ENCODE data around the gene RAP1GAP2.

RAP1GAP2 gene

GRCh38 chr17:2906901-2907300 lies 110.7 kb downstream of the RAP1GAP2 start:
- Histone ChIP-seq H3K4me1 (ENCODE audit: control insufficient read depth, insufficient read depth, low read length) (no peaks in the 10 kb centered on the region), H3K4me2 (ENCODE audit: low read length) (no peak overlapping the region), H3K4me3 (ENCODE audit: low read length) (no peak overlapping the region), H3K9ac (ENCODE audit: low read depth, low read length) (no peak overlapping the region), H3K27me3 (ENCODE audit: control insufficient read depth, insufficient read depth, low read length) (no peaks in the 10 kb centered on the region), H3K36me3 (ENCODE audit: insufficient read depth, low read length) (no peaks in the 10 kb centered on the region), H3K9me3 (replicated peaks; ENCODE audit: low read length) (no peaks in the 10 kb centered on the region)

GRCh38 chr17:2909175-2909845 lies 113.1 kb downstream of the RAP1GAP2 start:
- H3K4me2 ChIP-seq (ENCODE audit: low read length), result no peak overlapping the region
- H3K9ac ChIP-seq (ENCODE audit: low read depth, low read length), result no peak overlapping the region
- H3K27me3 ChIP-seq (ENCODE audit: control insufficient read depth, insufficient read depth, low read length), result no peaks in the 10 kb centered on the region
- no peaks in the 10 kb centered on the region for H3K4me1 ChIP-seq (ENCODE audit: control insufficient read depth, insufficient read depth, low read length)
- no peaks in the 10 kb centered on the region for H3K36me3 ChIP-seq (ENCODE audit: insufficient read depth, low read length)
- no peak overlapping the region for H3K4me3 ChIP-seq (ENCODE audit: low read length)
- no peaks in the 10 kb centered on the region for H3K9me3 ChIP-seq (replicated peaks; ENCODE audit: low read length)

- Histone ChIP-seq H3K27me3 (ENCODE audit: control insufficient read depth, insufficient read depth, low read length) (no peaks in the 10 kb centered on the region), H3K4me3 (ENCODE audit: low read length) (no peak overlapping the region), H3K4me2 (ENCODE audit: low read length) (no peak overlapping the region), H3K9me3 (replicated peaks; ENCODE audit: low read length) (no peaks in the 10 kb centered on the region), H3K9ac (ENCODE audit: low read depth, low read length) (no peak overlapping the region), H3K36me3 (ENCODE audit: insufficient read depth, low read length) (no peaks in the 10 kb centered on the region), H3K4me1 (ENCODE audit: control insufficient read depth, insufficient read depth, low read length) (no peaks in the 10 kb centered on the region)
Measured at GRCh38 chr17:2909846-2910234, 113.6 kb downstream of the RAP1GAP2 start.

GRCh38 chr17:2911035-2911754 lies 115.0 kb downstream of the RAP1GAP2 start:
- Histone ChIP-seq H3K4me3 (ENCODE audit: low read length) (no peak overlapping the region), H3K27me3 (ENCODE audit: control insufficient read depth, insufficient read depth, low read length) (no peaks in the 10 kb centered on the region), H3K9ac (ENCODE audit: low read depth, low read length) (no peak overlapping the region), H3K36me3 (ENCODE audit: insufficient read depth, low read length) (no peaks in the 10 kb centered on the region), H3K4me1 (ENCODE audit: control insufficient read depth, insufficient read depth, low read length) (no peaks in the 10 kb centered on the region), H3K4me2 (ENCODE audit: low read length) (no peak overlapping the region), H3K9me3 (replicated peaks; ENCODE audit: low read length) (no peaks in the 10 kb centered on the region)

- H3K36me3 ChIP-seq (ENCODE audit: insufficient read depth, low read length), result no peaks in the 10 kb centered on the region
- no peaks in the 10 kb centered on the region for H3K27me3 ChIP-seq (ENCODE audit: control insufficient read depth, insufficient read depth, low read length)
- no peaks in the 10 kb centered on the region for H3K9me3 ChIP-seq (replicated peaks; ENCODE audit: low read length)
- H3K4me2 ChIP-seq (ENCODE audit: low read length), result no peak overlapping the region
- no peak overlapping the region for H3K4me3 ChIP-seq (ENCODE audit: low read length)
- no peaks in the 10 kb centered on the region for H3K4me1 ChIP-seq (ENCODE audit: control insufficient read depth, insufficient read depth, low read length)
- H3K9ac ChIP-seq (ENCODE audit: low read depth, low read length), result no peak overlapping the region
Measured at GRCh38 chr17:2911755-2912111, 115.5 kb downstream of the RAP1GAP2 start.

GRCh38 chr17:2912754-2913153 lies 116.5 kb downstream of the RAP1GAP2 start:
- no peak overlapping the region for H3K9ac ChIP-seq (ENCODE audit: low read depth, low read length)
- H3K9me3 ChIP-seq (replicated peaks; ENCODE audit: low read length), result no peaks in the 10 kb centered on the region
- H3K36me3 ChIP-seq (ENCODE audit: insufficient read depth, low read length), result no peaks in the 10 kb centered on the region
- no peaks in the 10 kb centered on the region for H3K27me3 ChIP-seq (ENCODE audit: control insufficient read depth, insufficient read depth, low read length)
- no peak overlapping the region for H3K4me2 ChIP-seq (ENCODE audit: low read length)
- no peak overlapping the region for H3K4me3 ChIP-seq (ENCODE audit: low read length)
- no peaks in the 10 kb centered on the region for H3K4me1 ChIP-seq (ENCODE audit: control insufficient read depth, insufficient read depth, low read length)

GRCh38 chr17:2916461-2916860 lies 120.2 kb downstream of the RAP1GAP2 start:
- Histone ChIP-seq H3K4me3 (ENCODE audit: low read length) (no peak overlapping the region), H3K36me3 (ENCODE audit: insufficient read depth, low read length) (no peaks in the 10 kb centered on the region), H3K9ac (ENCODE audit: low read depth, low read length) (no peak overlapping the region), H3K27me3 (ENCODE audit: control insufficient read depth, insufficient read depth, low read length) (no peaks in the 10 kb centered on the region), H3K4me2 (ENCODE audit: low read length) (no peak overlapping the region), H3K4me1 (ENCODE audit: control insufficient read depth, insufficient read depth, low read length) (no peaks in the 10 kb centered on the region), H3K9me3 (replicated peaks; ENCODE audit: low read length) (no peaks in the 10 kb centered on the region)

GRCh38 chr17:2921443-2921842 lies 125.2 kb downstream of the RAP1GAP2 start:
- no peak overlapping the region for H3K4me3 ChIP-seq (ENCODE audit: low read length)
- H3K36me3 ChIP-seq (ENCODE audit: insufficient read depth, low read length), result no peaks in the 10 kb centered on the region
- H3K4me2 ChIP-seq (ENCODE audit: low read length), result no peak overlapping the region

GRCh38 chr17:2924211-2924610 lies 128.0 kb downstream of the RAP1GAP2 start:
- no peak overlapping the region for H3K9ac ChIP-seq (ENCODE audit: low read depth, low read length)
- H3K4me1 ChIP-seq (ENCODE audit: control insufficient read depth, insufficient read depth, low read length), result peaks cover 19% of the 10 kb centered on the region
- H3K9me3 ChIP-seq (replicated peaks; ENCODE audit: low read length), result no peaks in the 10 kb centered on the region
- H3K4me2 ChIP-seq (ENCODE audit: low read length), result peak overlapping the region; percentile 59
- no peaks in the 10 kb centered on the region for H3K36me3 ChIP-seq (ENCODE audit: insufficient read depth, low read length)
- no peaks in the 10 kb centered on the region for H3K27me3 ChIP-seq (ENCODE audit: control insufficient read depth, insufficient read depth, low read length)
- H3K4me3 ChIP-seq (ENCODE audit: low read length), result peak overlapping the region; percentile 2

More at GRCh38 chr17:2921443-2921842, 125.2 kb downstream of the RAP1GAP2 start:
- no peak overlapping the region for H3K9ac ChIP-seq (ENCODE audit: low read depth, low read length)
- peaks cover 19% of the 10 kb centered on the region for H3K4me1 ChIP-seq (ENCODE audit: control insufficient read depth, insufficient read depth, low read length)
- no peaks in the 10 kb centered on the region for H3K9me3 ChIP-seq (replicated peaks; ENCODE audit: low read length)
- H3K27me3 ChIP-seq (ENCODE audit: control insufficient read depth, insufficient read depth, low read length), result no peaks in the 10 kb centered on the region

GRCh38 chr17:2925011-2925410 lies 128.8 kb downstream of the RAP1GAP2 start:
- H3K36me3 ChIP-seq (ENCODE audit: insufficient read depth, low read length), result no peaks in the 10 kb centered on the region
- H3K27me3 ChIP-seq (ENCODE audit: control insufficient read depth, insufficient read depth, low read length), result no peaks in the 10 kb centered on the region
- no peak overlapping the region for H3K4me2 ChIP-seq (ENCODE audit: low read length)
- H3K9me3 ChIP-seq (replicated peaks; ENCODE audit: low read length), result no peaks in the 10 kb centered on the region
- H3K9ac ChIP-seq (ENCODE audit: low read depth, low read length), result no peak overlapping the region
- peaks cover 19% of the 10 kb centered on the region for H3K4me1 ChIP-seq (ENCODE audit: control insufficient read depth, insufficient read depth, low read length)
- H3K4me3 ChIP-seq (ENCODE audit: low read length), result no peak overlapping the region

GRCh38 chr17:2926019-2926650 lies 129.9 kb downstream of the RAP1GAP2 start:
- no peak overlapping the region for H3K4me2 ChIP-seq (ENCODE audit: low read length)
- H3K36me3 ChIP-seq (ENCODE audit: insufficient read depth, low read length), result no peaks in the 10 kb centered on the region
- H3K4me1 ChIP-seq (ENCODE audit: control insufficient read depth, insufficient read depth, low read length), result peaks cover 19% of the 10 kb centered on the region
- H3K27me3 ChIP-seq (ENCODE audit: control insufficient read depth, insufficient read depth, low read length), result no peaks in the 10 kb centered on the region
- no peaks in the 10 kb centered on the region for H3K9me3 ChIP-seq (replicated peaks; ENCODE audit: low read length)
- no peak overlapping the region for H3K4me3 ChIP-seq (ENCODE audit: low read length)
- H3K9ac ChIP-seq (ENCODE audit: low read depth, low read length), result no peak overlapping the region

All from skeletal muscle satellite cell (primary cell).